ENCODE measurements around the gene PTTG2. TPM values are rescaled to one million over a fixed set of nuclear protein-coding genes. Genes with fewer than 3 reads are reported as not detected.
"Not testable (repeated sequence)": the region's sequence is repeated elsewhere in the genome, so short reads cannot be mapped to it uniquely, and the experiment has no call there.

The PTTG2 gene
- 0.09 TPM for total RNA-seq
- under 1 TPM in 1 of 8 donors, not detected in 7; 0.19 TPM for polyA plus RNA-seq (ENCODE audit: insufficient read depth in 1 of 8, insufficient read length in 8 of 8, low replicate concordance in 1 of 8)
- long read RNA-seq, donor 1 = 0 reads
- long read RNA-seq, donor 2 = 0 reads
- long read RNA-seq, donor 3 = 0 reads
- long read RNA-seq, donor 4 = 0 reads
- long read RNA-seq, donor 5 = 0 reads
- long read RNA-seq, donor 6 = 0 reads
- long read RNA-seq, donor 7 = 0 reads
- long read RNA-seq, donor 8 = 0 reads
- long read RNA-seq, donor 9 = 0 reads
- long read RNA-seq, donor 10 = 0 reads
- long read RNA-seq, donor 11 = 0 reads

- H3K27me3 ChIP-seq (ENCODE audit: control insufficient read depth, insufficient read depth, low read length) = no peaks in the 10 kb centered on the region
- no peaks in the 10 kb centered on the region for H3K4me1 ChIP-seq (ENCODE audit: control insufficient read depth, insufficient read depth, low read length)
- no peaks in the 10 kb centered on the region for H3K9me3 ChIP-seq (replicated peaks; ENCODE audit: control insufficient read depth, low read depth, low read length)
- H3K4me3 ChIP-seq (ENCODE audit: low read length) = no peak within 1 kb of the TSS
- no peak for DNase-seq
- no peak within 1 kb of the TSS for H3K27ac ChIP-seq (ENCODE audit: low read length)
- WGBS (ENCODE audit: insufficient coverage) = 73% methylated on average over 3 of the region's 5 CpGs
- H3K36me3 ChIP-seq (ENCODE audit: control insufficient read depth, insufficient read depth, low read length) = no peaks in the 10 kb centered on the region
Observed at GRCh38 chr4:37960098-37960497, at the start of gene PTTG2. Gene PTTG2, plus strand, starts transcription at chr4:37960398. Its CDS starts 37 bp downstream, at chr4:37960435.

GRCh38 chr4:37914539-37914938, 45.7 kb upstream of the PTTG2 start:
- Histone ChIP-seq H3K4me3 (ENCODE audit: low read length) (no peak overlapping the region), H3K27me3 (ENCODE audit: control insufficient read depth, insufficient read depth, low read length) (no peaks in the 10 kb centered on the region), H3K9me3 (replicated peaks; ENCODE audit: control insufficient read depth, low read depth, low read length) (no peaks in the 10 kb centered on the region), H3K27ac (ENCODE audit: low read length) (no peak overlapping the region), H3K4me1 (ENCODE audit: control insufficient read depth, insufficient read depth, low read length) (no peaks in the 10 kb centered on the region), H3K36me3 (ENCODE audit: control insufficient read depth, insufficient read depth, low read length) (no peaks in the 10 kb centered on the region)
- DNase-seq = no peak
- 83% methylated on average over 3 of the region's 3 CpGs for WGBS (ENCODE audit: insufficient coverage)

DNA sequence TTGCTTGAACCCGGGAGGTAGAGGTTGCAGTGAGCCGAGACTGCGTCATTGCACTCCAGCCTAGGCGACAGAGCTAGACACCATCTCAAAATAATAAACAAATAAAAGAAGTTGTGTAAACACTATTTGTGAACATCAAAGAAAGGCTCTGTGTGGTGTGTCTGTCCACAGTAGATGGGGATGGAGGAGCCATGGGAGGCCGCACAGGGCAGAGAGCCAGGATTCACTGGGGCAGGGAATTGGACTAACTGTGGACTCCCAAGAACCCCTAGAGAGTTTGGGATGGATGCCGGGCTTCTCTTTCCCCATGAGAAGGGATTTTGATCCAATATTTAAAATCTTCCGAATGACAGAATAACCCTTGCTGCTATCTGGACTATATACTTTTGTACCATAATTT, 42.8 kb upstream of the PTTG2 start:
- 89% methylated on average over 1 of the region's 7 CpGs for WGBS (ENCODE audit: insufficient coverage)
- H3K9me3 ChIP-seq (replicated peaks; ENCODE audit: control insufficient read depth, low read depth, low read length) = no peaks in the 10 kb centered on the region
- H3K27ac ChIP-seq (ENCODE audit: low read length) = no peak overlapping the region
- H3K4me1 ChIP-seq (ENCODE audit: control insufficient read depth, insufficient read depth, low read length) = no peaks in the 10 kb centered on the region
- DNase-seq = no peak
- H3K36me3 ChIP-seq (ENCODE audit: control insufficient read depth, insufficient read depth, low read length) = no peaks in the 10 kb centered on the region
- H3K4me3 ChIP-seq (ENCODE audit: low read length) = no peak overlapping the region
- no peaks in the 10 kb centered on the region for H3K27me3 ChIP-seq (ENCODE audit: control insufficient read depth, insufficient read depth, low read length)

GRCh38 chr4:37918653-37919052, 41.5 kb upstream of the PTTG2 start:
- WGBS (ENCODE audit: insufficient coverage) = 68% methylated on average over 2 of the region's 3 CpGs
- no peaks in the 10 kb centered on the region for H3K36me3 ChIP-seq (ENCODE audit: control insufficient read depth, insufficient read depth, low read length)
- no peaks in the 10 kb centered on the region for H3K9me3 ChIP-seq (replicated peaks; ENCODE audit: control insufficient read depth, low read depth, low read length)
- no peaks in the 10 kb centered on the region for H3K4me1 ChIP-seq (ENCODE audit: control insufficient read depth, insufficient read depth, low read length)
- H3K27ac ChIP-seq (ENCODE audit: low read length) = no peak overlapping the region
- DNase-seq = no peak
- no peaks in the 10 kb centered on the region for H3K27me3 ChIP-seq (ENCODE audit: control insufficient read depth, insufficient read depth, low read length)
- H3K4me3 ChIP-seq (ENCODE audit: low read length) = no peak overlapping the region

- Histone ChIP-seq H3K4me1 (ENCODE audit: control insufficient read depth, insufficient read depth, low read length) (no peaks in the 10 kb centered on the region), H3K27me3 (ENCODE audit: control insufficient read depth, insufficient read depth, low read length) (no peaks in the 10 kb centered on the region), H3K4me3 (ENCODE audit: low read length) (no peak overlapping the region), H3K27ac (ENCODE audit: low read length) (no peak overlapping the region), H3K36me3 (ENCODE audit: control insufficient read depth, insufficient read depth, low read length) (no peaks in the 10 kb centered on the region), H3K9me3 (replicated peaks; ENCODE audit: control insufficient read depth, low read depth, low read length) (no peaks in the 10 kb centered on the region)
- no peak for DNase-seq
- 48% methylated on average over 4 of the region's 4 CpGs for WGBS (ENCODE audit: insufficient coverage)
Observed at GRCh38 chr4:37922328-37922727, 37.9 kb upstream of the PTTG2 start.

DNA sequence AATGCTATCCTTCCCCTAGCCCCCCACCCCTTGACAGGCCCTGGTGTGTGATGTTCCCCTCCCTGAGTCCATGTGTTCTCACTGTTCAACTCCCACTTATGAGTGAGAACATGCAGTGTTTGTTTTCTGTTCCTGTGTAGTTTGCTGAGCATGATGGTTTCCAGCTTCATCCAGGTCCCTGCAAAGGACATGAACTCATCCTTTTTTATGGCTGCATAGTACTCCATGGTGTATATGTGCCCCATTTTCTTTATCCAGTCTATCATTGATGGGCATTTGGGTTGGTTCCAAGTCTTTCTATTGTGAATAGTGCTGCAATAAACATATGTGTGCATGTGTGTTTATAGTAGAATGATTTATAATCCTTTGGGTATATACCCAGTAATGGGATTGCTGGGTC, 37.1 kb upstream of the PTTG2 start:
- H3K36me3 ChIP-seq (ENCODE audit: control insufficient read depth, insufficient read depth, low read length); H3K27ac ChIP-seq (ENCODE audit: low read length); H3K4me1 ChIP-seq (ENCODE audit: control insufficient read depth, insufficient read depth, low read length); H3K27me3 ChIP-seq (ENCODE audit: control insufficient read depth, insufficient read depth, low read length); DNase-seq; H3K9me3 ChIP-seq (replicated peaks; ENCODE audit: control insufficient read depth, low read depth, low read length); H3K4me3 ChIP-seq (ENCODE audit: low read length): not testable (repeated sequence)

- Histone ChIP-seq H3K36me3 (ENCODE audit: control insufficient read depth, insufficient read depth, low read length) (no peaks in the 10 kb centered on the region), H3K4me1 (ENCODE audit: control insufficient read depth, insufficient read depth, low read length) (no peaks in the 10 kb centered on the region), H3K4me3 (ENCODE audit: low read length) (no peak overlapping the region), H3K27me3 (ENCODE audit: control insufficient read depth, insufficient read depth, low read length) (no peaks in the 10 kb centered on the region), H3K9me3 (replicated peaks; ENCODE audit: control insufficient read depth, low read depth, low read length) (no peaks in the 10 kb centered on the region), H3K27ac (ENCODE audit: low read length) (no peak overlapping the region)
- 77% methylated on average over 7 of the region's 7 CpGs for WGBS (ENCODE audit: insufficient coverage)
- no peak for DNase-seq
Observed at GRCh38 chr4:37924946-37925345, 35.3 kb upstream of the PTTG2 start.

DNA sequence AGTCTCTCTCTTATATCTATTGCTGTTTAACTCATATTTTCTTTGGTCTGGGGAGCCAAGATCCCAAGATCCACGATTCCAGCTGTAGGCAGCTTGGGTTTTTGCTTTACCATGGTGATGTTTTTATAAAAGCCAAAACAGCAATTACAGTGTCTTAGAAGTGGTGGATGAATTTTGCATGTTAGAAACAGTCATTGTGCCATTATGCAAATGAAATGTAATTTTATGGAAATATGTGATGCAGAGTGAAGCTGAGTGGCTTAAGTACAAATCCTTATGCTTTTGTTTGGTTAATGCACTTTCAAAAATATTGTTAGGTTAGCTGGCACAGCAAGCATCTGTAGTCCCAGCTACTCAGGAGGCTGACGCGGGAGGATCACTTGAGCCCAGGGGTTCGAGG, 32.8 kb upstream of the PTTG2 start:
- 80% methylated on average over 2 of the region's 4 CpGs for WGBS (ENCODE audit: insufficient coverage)

DNA sequence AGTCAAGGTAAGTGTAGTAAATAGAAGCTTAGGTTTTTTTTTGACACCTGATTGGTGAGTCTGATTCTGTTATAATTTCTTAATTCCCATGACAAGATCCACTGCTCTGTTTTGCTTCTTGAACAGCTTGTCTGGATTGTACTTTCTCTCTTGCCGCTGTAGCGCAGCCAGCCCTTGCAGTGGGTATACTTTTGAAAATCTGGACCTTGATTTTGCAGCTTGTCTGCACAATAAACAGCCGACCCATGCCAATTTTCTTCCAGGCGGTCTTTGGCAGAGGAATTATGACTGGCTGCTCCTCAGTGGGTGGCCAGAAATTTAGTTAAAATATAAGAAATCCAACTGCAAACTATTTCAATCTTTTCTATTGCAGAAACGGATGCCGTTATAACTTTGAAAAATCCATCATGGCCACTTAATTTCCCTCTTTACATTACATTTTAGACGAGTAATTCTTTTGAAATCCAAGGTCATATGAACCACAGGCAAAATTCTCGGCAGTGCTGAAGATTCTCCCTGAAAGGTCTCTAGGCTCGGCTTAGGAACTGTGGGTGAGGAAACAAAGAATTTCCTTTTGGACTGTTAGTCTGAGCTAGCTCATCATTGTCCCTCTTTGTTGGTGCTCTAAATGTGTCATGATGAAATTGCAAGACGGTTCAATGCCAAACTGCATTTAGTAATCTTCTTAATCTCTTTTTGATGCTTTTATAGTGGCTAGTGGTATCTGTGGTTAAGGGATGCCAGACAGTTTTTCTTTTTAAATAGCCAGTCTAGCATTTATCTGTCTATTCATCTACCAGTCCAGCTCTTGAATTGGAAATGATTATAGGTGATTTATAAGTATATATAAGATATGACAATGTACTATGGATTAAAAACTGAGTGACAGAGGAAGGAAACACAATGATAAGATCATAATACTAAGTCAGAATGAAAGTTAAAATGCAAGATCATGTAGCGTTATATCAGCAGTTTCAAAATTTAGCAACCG, 31.5 kb upstream of the PTTG2 start:
- no peaks in the 10 kb centered on the region for H3K36me3 ChIP-seq (ENCODE audit: control insufficient read depth, insufficient read depth, low read length)
- no peak overlapping the region for H3K4me3 ChIP-seq (ENCODE audit: low read length)
- H3K4me1 ChIP-seq (ENCODE audit: control insufficient read depth, insufficient read depth, low read length) = peaks cover 3% of the 10 kb centered on the region
- H3K9me3 ChIP-seq (replicated peaks; ENCODE audit: control insufficient read depth, low read depth, low read length) = no peaks in the 10 kb centered on the region
- WGBS (ENCODE audit: insufficient coverage) = 61% methylated on average over 2 of the region's 12 CpGs
- H3K27ac ChIP-seq (ENCODE audit: low read length) = no peak overlapping the region
- DNase-seq = no peak
- H3K27me3 ChIP-seq (ENCODE audit: control insufficient read depth, insufficient read depth, low read length) = no peaks in the 10 kb centered on the region

More for the DNA sequence above, 32.8 kb upstream of the PTTG2 start:
- no peak overlapping the region for H3K27ac ChIP-seq (ENCODE audit: low read length)
- H3K9me3 ChIP-seq (replicated peaks; ENCODE audit: control insufficient read depth, low read depth, low read length) = no peaks in the 10 kb centered on the region
- no peak overlapping the region for H3K4me3 ChIP-seq (ENCODE audit: low read length)
- H3K36me3 ChIP-seq (ENCODE audit: control insufficient read depth, insufficient read depth, low read length) = no peaks in the 10 kb centered on the region
- peaks cover 3% of the 10 kb centered on the region for H3K4me1 ChIP-seq (ENCODE audit: control insufficient read depth, insufficient read depth, low read length)
- H3K27me3 ChIP-seq (ENCODE audit: control insufficient read depth, insufficient read depth, low read length) = no peaks in the 10 kb centered on the region
- DNase-seq = no peak

DNA sequence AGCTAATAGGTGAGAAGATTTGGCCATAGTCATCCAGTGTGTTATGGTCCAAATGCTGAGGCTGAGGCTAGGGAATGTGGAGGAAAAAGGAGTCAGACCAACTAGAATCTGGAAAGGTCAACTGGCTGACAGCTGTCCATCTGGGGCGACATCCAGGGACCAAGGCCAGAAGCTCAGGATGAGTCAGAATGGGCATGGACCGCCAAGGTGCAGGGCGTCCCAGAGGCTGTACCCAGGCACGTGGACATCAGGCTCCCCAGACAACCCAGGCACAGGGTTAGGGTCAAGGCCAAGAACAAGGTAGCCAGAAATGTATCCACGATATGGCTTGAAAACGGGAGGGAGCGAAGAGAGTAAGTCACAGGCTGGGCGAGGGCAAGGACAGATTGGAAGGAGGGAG, 26.1 kb upstream of the PTTG2 start:
- H3K27me3 ChIP-seq (ENCODE audit: control insufficient read depth, insufficient read depth, low read length) = no peaks in the 10 kb centered on the region
- no peaks in the 10 kb centered on the region for H3K36me3 ChIP-seq (ENCODE audit: control insufficient read depth, insufficient read depth, low read length)
- H3K9me3 ChIP-seq (replicated peaks; ENCODE audit: control insufficient read depth, low read depth, low read length) = no peaks in the 10 kb centered on the region
- 94% methylated on average over 8 of the region's 8 CpGs for WGBS (ENCODE audit: insufficient coverage)
- no peak overlapping the region for H3K4me3 ChIP-seq (ENCODE audit: low read length)
- DNase-seq = no peak
- no peak overlapping the region for H3K27ac ChIP-seq (ENCODE audit: low read length)
- peaks cover 3% of the 10 kb centered on the region for H3K4me1 ChIP-seq (ENCODE audit: control insufficient read depth, insufficient read depth, low read length)
